GM18519 (cell line): ENCODE data around the gene CEP152.

Experiments used
- ATAC-seq: cut with Tn5 transposase; IDR thresholded peaks from one replicate; pipeline ENCODE4 v1.9.1; 2021; ENCODE audit warnings: mild to moderate bottlenecking, moderate library complexity; ENCODE audit not compliant: unreplicated experiment, low FRiP score

Gene CEP152

GRCh38 chr15:48717458-48717857, 93.4 kb downstream of the CEP152 start:
- no peak for ATAC-seq

GRCh38 chr15:48712546-48712945, 98.3 kb downstream of the CEP152 start:
- no peak for ATAC-seq

- no peak for ATAC-seq
Measured at GRCh38 chr15:48710952-48711495, 99.8 kb downstream of the CEP152 start.

DNA sequence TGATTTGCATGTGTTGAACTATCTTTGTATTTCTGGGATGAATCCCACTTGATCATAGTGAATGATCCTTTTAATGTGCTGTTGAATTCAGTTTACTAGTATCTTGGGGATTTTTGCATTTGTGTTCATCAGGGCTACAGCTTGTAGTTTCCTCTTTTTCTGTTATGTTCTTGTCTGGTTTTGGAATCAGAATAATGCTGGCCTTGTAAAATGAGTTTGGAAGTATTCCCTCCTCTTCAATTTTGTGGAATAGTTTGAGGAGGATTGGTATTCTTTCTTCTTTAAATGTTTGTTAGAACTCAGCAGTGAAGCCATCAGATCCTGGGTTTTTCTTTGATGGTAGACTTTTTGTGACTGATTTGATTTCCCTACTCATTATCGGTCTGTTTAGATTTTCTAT, 102.2 kb downstream of the CEP152 start:
- ATAC-seq = no peak

DNA sequence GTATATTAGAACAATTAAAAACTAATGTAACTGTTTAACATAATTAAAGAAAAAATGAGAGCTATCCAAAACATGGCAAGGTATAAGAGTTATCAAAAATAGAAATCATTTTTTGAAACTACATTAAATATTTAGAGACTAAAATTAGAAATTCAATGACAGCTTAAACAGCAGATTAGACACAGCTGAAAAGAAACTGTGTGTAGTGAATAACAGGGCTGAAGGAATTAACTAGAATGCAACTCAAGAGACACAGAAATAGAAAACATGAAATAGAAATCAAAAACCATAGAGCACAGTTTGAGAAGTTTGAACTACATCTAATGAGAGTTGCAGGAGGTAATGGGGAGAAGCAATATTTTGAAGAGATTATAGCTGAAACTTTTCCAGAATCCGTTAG, 105.5 kb downstream of the CEP152 start:
- no peak for ATAC-seq

GRCh38 chr15:48703544-48703943, 107.3 kb downstream of the CEP152 start:
- no peak for ATAC-seq

DNA sequence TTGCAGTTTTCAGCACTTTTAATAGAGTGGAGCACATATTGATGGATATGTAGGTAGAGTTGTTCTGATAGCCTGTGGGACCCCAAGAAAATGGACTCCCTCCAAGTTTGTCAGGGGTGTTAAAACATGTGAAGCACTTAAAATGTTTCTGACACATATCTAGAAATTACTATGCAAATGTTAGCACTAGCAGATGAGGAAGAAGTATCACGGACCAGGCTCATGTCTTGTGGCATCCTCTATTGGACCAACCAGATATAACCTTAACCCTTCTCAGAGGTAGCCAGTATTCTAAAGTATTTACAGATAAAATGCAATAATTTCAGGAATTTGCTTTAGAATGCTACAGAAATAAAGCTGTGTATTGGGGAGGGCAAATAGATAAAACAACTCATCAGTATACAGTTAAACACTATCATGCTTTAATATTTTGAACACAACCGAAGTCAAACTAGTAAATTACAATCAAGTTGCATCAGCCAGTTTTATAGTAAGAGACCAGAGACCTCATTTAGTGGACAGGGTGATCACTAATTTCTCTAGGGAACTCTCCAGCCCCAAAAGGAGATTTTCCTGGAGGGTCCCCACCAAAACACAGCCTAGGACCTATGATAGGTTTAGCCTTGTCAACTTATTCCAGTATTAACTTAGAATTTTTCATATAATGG, 108.2 kb downstream of the CEP152 start:
- no peak for ATAC-seq

DNA sequence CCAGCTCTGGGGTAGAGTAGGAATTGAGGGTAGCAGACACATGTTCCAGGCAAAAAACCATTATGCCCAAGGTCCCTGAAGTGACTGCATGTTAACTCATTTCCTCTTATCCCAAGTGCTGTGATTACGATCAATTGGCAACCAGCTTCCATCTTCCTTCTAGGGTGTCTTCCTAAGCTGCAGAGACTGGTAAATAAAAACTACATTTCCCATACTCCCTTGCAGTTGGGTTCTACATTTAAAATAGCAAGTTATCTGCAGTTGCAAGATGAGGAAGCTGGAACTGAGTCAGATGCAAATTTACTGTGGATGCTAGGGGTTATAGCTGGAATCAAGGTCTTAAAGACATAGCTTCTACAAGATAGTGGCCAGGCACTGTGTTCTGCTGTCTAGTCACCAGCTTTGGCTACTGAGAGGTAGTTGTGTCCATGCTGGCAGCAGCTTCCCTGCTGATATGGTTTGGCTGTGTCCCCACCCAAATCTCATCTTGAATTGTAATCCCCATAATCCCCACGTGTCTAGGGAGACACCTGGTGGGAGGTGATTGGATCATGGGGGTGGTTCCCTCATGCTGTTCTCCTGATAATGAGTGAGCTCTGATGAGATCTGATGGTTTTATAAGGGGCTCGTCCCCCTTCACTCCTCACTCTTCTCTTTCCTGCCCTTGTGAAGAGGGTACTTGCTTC, 114.1 kb downstream of the CEP152 start:
- no peak for ATAC-seq

- ATAC-seq = no peak
Measured at GRCh38 chr15:48695827-48696573, 114.9 kb downstream of the CEP152 start.

GRCh38 chr15:48695088-48695826, 115.6 kb downstream of the CEP152 start:
- no peak for ATAC-seq

DNA sequence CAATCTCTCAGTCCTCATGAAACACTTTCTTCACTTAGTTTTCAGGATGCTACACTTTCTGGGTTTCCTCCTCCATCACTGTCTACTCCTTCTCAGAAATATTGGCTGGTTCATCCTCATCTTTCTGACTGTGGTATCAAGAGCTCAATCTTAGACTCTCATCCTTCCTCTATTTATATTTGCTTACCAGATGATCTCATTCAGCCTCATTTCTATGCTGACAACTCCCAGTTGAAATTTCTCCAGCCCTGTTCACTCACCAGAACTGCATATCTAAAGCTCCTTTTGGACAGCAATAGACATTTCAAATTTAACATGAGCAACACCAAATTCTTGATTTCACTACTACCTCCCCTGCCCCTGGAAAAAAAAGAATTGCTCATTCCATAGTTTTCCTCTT, 117.4 kb downstream of the CEP152 start:
- ATAC-seq = no peak

- ATAC-seq = no peak
Measured at GRCh38 chr15:48688493-48688892, 122.4 kb downstream of the CEP152 start.
